Naive thymus-derived CD4-positive, alpha-beta T cell (primary cell): ENCODE data around the gene TAOK2. TPM values are rescaled to one million over a fixed set of nuclear protein-coding genes. Genes with fewer than 3 reads are reported as not detected.

Experiments
- ATAC-seq: fragments of 150-1000 bp; cut with Tn5 transposase; 2 replicates; pipeline ENCODE4 v1.10.0; 2021; ENCODE audit warnings: mild to moderate bottlenecking, moderate library complexity
- CTCF ChIA-PET: fragments of 350-600 bp; sonication (Branson Sonifier 250); formaldehyde crosslinking; loops from one replicate; lab custom pipeline; 2021; ENCODE audit warnings: antibody characterized with exemption; lab: Charles Lee
- POLR2A ChIA-PET: fragments of 350-600 bp; sonication (Branson Sonifier 250); formaldehyde crosslinking; loops from one replicate; lab custom pipeline; 2021; ENCODE audit warnings: antibody characterized with exemption, inconsistent platforms; lab: Charles Lee
- DNase-seq, 9 donors: peaks; one replicate each; pipeline versions ENCODE4 v3.0.0 to v3.0.0-alpha.2; 2020 to 2022; ENCODE audit warnings: mixed read lengths in 1 of 9
- H3K27ac ChIP-seq: one replicate; pipeline ENCODE4 v1.7.0; 2013; ENCODE audit warnings: mild to moderate bottlenecking, low read depth, low read length, moderate library complexity
- H3K27me3 ChIP-seq, 2 donors: one replicate each; pipeline ENCODE4 v1.7.0; 2013; ENCODE audit warnings: low read length in 2 of 2, mild to moderate bottlenecking in 2 of 2, moderate library complexity in 2 of 2; ENCODE audit not compliant: control insufficient read depth in 2 of 2, insufficient read depth in 2 of 2
- H3K36me3 ChIP-seq, 3 experiments: 1 replicate in 2 of 3; 2 replicates in 1 of 3; pipeline ENCODE4 v1.7.0; 2013; ENCODE audit warnings: low read length in 3 of 3, mild to moderate bottlenecking in 3 of 3, moderate library complexity in 1 of 3; ENCODE audit not compliant: insufficient read depth in 3 of 3, control insufficient read depth in 2 of 3
- H3K4me1 ChIP-seq, 2 donors: one replicate each; pipeline ENCODE4 v1.7.0; 2013; ENCODE audit warnings: low read length in 2 of 2, mild to moderate bottlenecking in 2 of 2, moderate library complexity in 1 of 2; ENCODE audit not compliant: control insufficient read depth in 2 of 2, insufficient read depth in 2 of 2
- H3K4me3 ChIP-seq: 2 replicates; pipeline ENCODE4 v1.7.0; 2013; ENCODE audit warnings: mild to moderate bottlenecking, low read length
- H3K9me3 ChIP-seq, 3 experiments: 1 replicate in 2 of 3; 2 replicates in 1 of 3; pipeline ENCODE4 v1.7.0; 2013; ENCODE audit warnings: low read length in 3 of 3; ENCODE audit not compliant: control insufficient read depth in 2 of 3
- H3K27ac Mint-ChIP-seq, 9 donors: one replicate each; pipeline ENCODE4 v1.8.0; 2020 to 2022; ENCODE audit warnings: mixed read lengths in 9 of 9, mild to moderate bottlenecking in 8 of 9, moderate library complexity in 5 of 9, inconsistent platforms in 2 of 9
- H3K27me3 Mint-ChIP-seq, 5 donors: one replicate each; pipeline ENCODE4 v1.8.0; 2021 to 2022; ENCODE audit warnings: mixed read lengths in 5 of 5, mild to moderate bottlenecking in 1 of 5
- H3K36me3 Mint-ChIP-seq, 5 donors: one replicate each; pipeline ENCODE4 v1.8.0; 2020 to 2022; ENCODE audit warnings: mixed read lengths in 5 of 5, mild to moderate bottlenecking in 3 of 5, inconsistent platforms in 1 of 5
- H3K4me1 Mint-ChIP-seq, 7 donors: one replicate each; pipeline ENCODE4 v1.8.0; 2020 to 2022; ENCODE audit warnings: mixed read lengths in 7 of 7, mild to moderate bottlenecking in 3 of 7, inconsistent platforms in 1 of 7
- H3K4me3 Mint-ChIP-seq, 10 donors: one replicate each; pipeline ENCODE4 v1.8.0; 2020 to 2022; ENCODE audit warnings: mild to moderate bottlenecking in 10 of 10, mixed read lengths in 10 of 10, moderate library complexity in 6 of 10, inconsistent platforms in 2 of 10
- H3K9me3 Mint-ChIP-seq, 11 donors: one replicate each; pipeline ENCODE4 v1.8.0; 2020 to 2022; ENCODE audit warnings: mixed read lengths in 11 of 11, mild to moderate bottlenecking in 4 of 11, inconsistent platforms in 1 of 11, moderate library complexity in 1 of 11
- intact Hi-C, 2 donors: fragments of 100-400 bp; cut with micrococcal nuclease; formaldehyde crosslinking; loops; one replicate each; pipeline ENCODE4 v1.15.1; 2023
- polyA plus RNA-seq, 2 donors: library from polyadenylated mRNA; unstranded; fragments of 300-500 nt; fragmentation: Illumina TruSeq; gene quantifications; one replicate each; pipeline ENCODE4 v1.2.3, GENCODE V29; 2021
- total RNA-seq, 6 experiments: library from RNA in 5 of 6; stranded (reverse) in 5 of 6; gene quantifications; 1 replicate in 5 of 6; 2 replicates in 1 of 6; pipeline ENCODE4 v1.2.3 and lab custom pipeline; 2021 to 2026

TAOK2 gene
- total and polyA plus RNA-seq, 7 experiments from 2014 or later = 2.9 to 48.5 (median 27.2) TPM

DNA sequence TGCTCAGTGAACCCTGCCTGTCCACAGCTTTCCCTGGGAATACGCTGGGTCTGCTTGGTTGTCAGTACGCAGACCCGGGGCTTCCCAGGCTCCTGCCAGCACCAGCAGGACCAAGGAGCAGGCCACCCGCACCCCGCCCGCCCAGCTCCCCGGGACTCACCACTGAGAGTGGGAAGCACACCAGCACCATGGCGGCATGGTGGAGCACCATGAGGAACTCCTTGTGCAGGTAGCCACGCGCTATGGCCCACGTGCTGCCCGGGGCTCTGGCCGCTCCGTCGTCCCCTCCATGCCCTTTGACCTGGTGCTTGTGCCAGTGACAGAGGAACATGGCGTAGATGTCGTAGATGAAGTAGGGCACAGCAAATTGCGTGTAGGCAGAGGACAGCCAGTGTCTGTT lies 52.8 kb downstream of the TAOK2 start:
- ChIA-PET CTCF (interaction anchor here (0.6 kb wide), 1 partner anchor 785 kb away, joined by 3 read pairs; no protein-coding TSS in a partner anchor), POLR2A (no interaction called here)
- Histone ChIP-seq H3K36me3 (no peaks in the 10 kb centered on the region), H3K4me1 (peaks cover 3 to 4% of the 10 kb centered on the region in 2 donors), H3K4me3 (no peak overlapping the region), H3K27me3 (peaks cover 4 to 10% of the 10 kb centered on the region in 2 donors), H3K27ac (no peak overlapping the region), H3K9me3 (no peaks in the 10 kb centered on the region)
- peaks cover 0 to 11% (median 6%) of the 10 kb centered on the region in 7 donors for H3K4me1 Mint-ChIP-seq
- H3K27ac Mint-ChIP-seq = no peak overlapping the region
- no peaks in the 10 kb centered on the region for H3K36me3 Mint-ChIP-seq
- DNase-seq (no peak), ATAC-seq (no peak)
- H3K4me3 Mint-ChIP-seq = no peak overlapping the region
- intact Hi-C loops = no loop called here
- peaks cover 31 to 46% (median 32%) of the 10 kb centered on the region in 5 donors for H3K27me3 Mint-ChIP-seq
- H3K9me3 Mint-ChIP-seq = no peaks in the 10 kb centered on the region

DNA sequence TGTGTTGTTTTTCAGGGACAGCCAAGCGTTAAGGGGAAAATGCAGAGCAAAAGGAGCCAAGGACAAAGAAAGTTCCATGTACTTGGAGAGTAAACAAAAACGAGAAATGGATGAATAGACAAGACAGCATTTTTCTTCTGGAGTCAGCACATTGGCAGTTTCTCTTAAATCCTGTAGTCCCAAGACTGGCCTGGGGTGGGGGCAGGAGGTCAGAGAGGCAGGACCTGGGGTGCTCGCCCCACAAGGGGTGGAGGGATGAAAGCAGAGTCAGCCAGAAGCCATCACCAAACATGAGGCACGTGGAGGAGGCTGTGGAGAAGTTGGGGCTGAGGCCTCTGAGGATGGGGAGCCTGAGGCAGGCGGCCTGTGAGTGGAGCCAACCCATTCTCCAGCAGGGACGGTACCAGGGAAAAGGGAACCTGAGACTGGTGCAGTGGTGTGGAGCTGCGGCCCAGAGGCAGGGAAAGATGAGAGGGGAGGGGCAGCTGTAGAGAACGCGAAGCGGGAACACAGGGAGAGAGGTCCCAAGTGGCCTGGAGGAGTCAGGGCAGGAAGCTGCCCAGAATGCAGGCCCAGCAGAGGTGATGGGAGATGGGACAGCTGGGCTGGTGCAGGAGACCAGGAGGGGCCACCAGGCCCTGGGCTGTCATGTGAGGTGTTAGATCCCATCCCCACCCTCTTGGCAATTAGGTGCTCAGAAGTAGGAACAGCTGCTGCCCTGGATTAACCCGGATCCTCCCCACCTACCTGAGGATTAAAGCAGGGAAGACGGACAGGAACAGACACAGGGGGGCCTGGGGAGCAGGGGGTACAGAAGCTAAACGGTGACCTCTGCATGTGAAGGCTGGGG lies 54.1 kb downstream of the TAOK2 start:
- intact Hi-C loops = no loop called here
- H3K27ac ChIP-seq = no peak overlapping the region
- Mint-ChIP-seq H3K36me3 (no peaks in the 10 kb centered on the region), H3K9me3 (peaks cover 0 to 3% (median 0%) of the 10 kb centered on the region in 11 donors), H3K27ac (no peak overlapping the region), H3K4me1 (peaks cover 4 to 15% (median 9%) of the 10 kb centered on the region in 7 donors), H3K4me3 (no peak overlapping the region), H3K27me3 (peaks cover 38 to 54% (median 43%) of the 10 kb centered on the region in 5 donors)
- H3K4me1 ChIP-seq = no peaks in the 10 kb centered on the region
- H3K4me3 ChIP-seq = no peak overlapping the region
- H3K27me3 ChIP-seq = peaks cover 11 to 13% of the 10 kb centered on the region in 2 donors
- ChIA-PET POLR2A (no interaction called here), CTCF (no interaction called here)
- H3K36me3 ChIP-seq = no peaks in the 10 kb centered on the region
- no peak for ATAC-seq
- no peak for DNase-seq
- no peaks in the 10 kb centered on the region for H3K9me3 ChIP-seq

DNA sequence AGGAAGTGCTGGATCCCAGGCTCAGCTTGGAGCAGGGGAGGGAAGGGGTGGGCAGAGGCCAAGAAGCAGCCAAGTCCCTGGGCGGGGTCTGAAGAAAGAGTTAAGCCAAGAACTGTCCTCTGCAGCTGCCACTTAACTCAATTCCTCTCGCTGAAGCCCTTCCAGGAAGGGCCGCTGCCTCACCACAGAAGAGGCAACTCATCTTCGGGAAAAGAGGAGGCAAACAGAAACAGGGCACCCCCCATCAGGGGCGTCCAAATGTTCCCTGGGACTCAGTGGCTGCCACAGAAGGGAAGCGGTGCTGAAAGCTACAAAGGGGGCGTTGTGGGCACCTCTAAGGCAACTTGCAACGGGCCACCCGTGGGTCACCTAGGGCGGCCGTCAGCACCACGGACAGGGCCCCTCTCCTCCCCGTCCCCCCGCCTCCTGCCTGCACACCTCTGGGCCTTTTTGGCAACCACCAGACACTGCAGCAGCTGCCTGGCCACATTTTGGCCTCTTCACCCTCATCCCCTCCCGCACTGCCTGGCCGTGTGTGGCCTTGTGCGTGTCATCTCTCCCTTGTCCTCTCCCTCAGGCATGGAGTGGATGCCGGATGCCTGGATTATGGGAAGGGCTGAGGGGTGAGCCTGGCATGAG lies 54.9 kb downstream of the TAOK2 start:
- Mint-ChIP-seq H3K27me3 (peaks cover 38 to 55% (median 43%) of the 10 kb centered on the region in 5 donors), H3K4me3 (no peak overlapping the region), H3K9me3 (peaks cover 0 to 3% (median 0%) of the 10 kb centered on the region in 11 donors), H3K27ac (no peak overlapping the region), H3K4me1 (peaks cover 4 to 15% (median 9%) of the 10 kb centered on the region in 7 donors), H3K36me3 (no peaks in the 10 kb centered on the region)
- peaks cover 11 to 13% of the 10 kb centered on the region in 2 donors for H3K27me3 ChIP-seq
- DNase-seq (no peak), ATAC-seq (no peak)
- CTCF ChIA-PET = interaction anchor here (0.5 kb wide), 1 partner anchor 306 kb away, joined by 4 read pairs; no protein-coding TSS in a partner anchor
- H3K9me3 ChIP-seq = no peaks in the 10 kb centered on the region
- no peaks in the 10 kb centered on the region for H3K36me3 ChIP-seq
- no peak overlapping the region for H3K27ac ChIP-seq
- H3K4me3 ChIP-seq = no peak overlapping the region
- H3K4me1 ChIP-seq = no peaks in the 10 kb centered on the region
- POLR2A ChIA-PET = no interaction called here
- intact Hi-C loops = no loop called here

DNA sequence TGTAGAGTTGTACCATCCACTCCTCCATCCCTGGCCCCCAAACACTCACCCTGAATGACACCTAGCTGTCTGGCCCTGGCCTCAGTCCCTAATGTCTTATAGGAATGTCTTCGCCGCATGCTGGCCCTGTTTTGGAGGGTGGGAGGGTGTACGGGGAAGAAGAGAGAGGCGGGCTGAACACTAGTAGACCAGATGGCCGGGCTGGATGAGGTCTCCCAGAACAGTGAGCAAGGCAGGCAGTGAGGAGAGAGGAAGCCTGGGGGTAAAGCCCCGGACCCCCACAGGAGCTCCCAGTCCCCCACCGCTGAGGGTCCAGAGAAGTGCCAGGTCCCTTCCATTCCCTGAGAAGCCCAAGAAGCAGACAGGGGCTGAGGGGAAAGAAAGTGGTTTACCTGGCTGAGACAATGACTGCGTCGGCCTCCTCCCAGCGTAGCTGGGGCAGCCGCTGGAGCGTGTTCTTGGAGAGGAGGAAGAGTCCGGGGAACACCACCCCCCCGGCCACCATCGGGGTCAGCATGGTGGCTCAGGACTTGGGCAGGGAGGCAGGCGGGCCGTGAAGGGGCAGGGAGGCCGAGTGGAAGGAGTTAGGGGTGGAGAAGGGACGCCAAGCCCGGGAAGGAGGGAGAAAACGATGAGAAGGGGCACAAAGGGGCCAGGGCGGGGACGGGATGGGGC lies 56.5 kb downstream of the TAOK2 start:
- ATAC-seq (no peak), DNase-seq (no peak)
- Histone ChIP-seq H3K27ac (no peak overlapping the region), H3K36me3 (no peaks in the 10 kb centered on the region), H3K27me3 (peaks cover 11 to 13% of the 10 kb centered on the region in 2 donors), H3K4me1 (no peaks in the 10 kb centered on the region), H3K9me3 (no peaks in the 10 kb centered on the region), H3K4me3 (no peak overlapping the region)
- Mint-ChIP-seq H3K36me3 (no peaks in the 10 kb centered on the region), H3K27me3 (peaks cover 38 to 61% (median 43%) of the 10 kb centered on the region in 5 donors), H3K9me3 (peaks cover 0 to 3% (median 0%) of the 10 kb centered on the region in 11 donors), H3K4me3 (peak overlapping the region in 6 of 10 donors; percentile 30 to 75 (median 57)), H3K4me1 (peaks cover 4 to 15% (median 9%) of the 10 kb centered on the region in 7 donors), H3K27ac (peak overlapping the region in 1 of 9 donors; percentile 52)
- ChIA-PET POLR2A (interaction anchor here (0.7 to 0.8 kb wide), 2 partner anchors 36 to 538 kb away, joined by 3 read pairs; partner anchors contain the start of gene ALDOA), CTCF (interaction anchor here (0.6 to 0.7 kb wide), 2 partner anchors 210 to 331 kb away, joined by 3 read pairs; no protein-coding TSS in a partner anchor)
- intact Hi-C loops = loop anchor here in 1 of 2 donors (10.0 kb wide), 1 partner anchor 105 kb away; the partner anchor contains the start of gene KCTD13

DNA sequence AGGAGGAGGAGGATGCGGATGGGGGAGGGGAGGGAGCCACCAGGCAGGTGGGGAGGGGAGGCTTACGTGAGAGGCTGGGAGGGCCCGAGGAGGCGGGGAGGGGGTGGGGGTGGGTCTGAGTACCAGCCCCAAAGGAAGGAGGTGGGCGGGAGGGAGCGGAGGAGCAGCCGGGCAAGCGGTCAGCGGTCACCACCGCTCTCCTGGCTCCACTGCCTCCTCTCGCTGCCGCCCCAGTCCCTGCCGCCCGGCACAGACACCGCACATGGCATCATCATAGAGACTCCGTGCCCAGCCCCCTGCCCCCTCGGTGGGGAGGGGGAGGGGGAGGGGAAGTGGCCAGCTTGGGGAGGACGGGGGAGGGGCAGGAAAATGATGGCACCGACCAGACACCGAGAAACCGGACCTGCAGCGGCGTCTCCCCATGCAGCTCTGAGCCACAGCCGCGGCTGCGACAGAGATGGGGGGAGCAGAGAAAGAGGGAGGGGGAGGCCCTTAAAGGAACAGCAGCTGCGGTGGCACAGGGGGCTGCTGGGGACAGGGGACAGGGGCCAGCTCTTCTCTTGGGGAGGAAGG lies 57.3 kb downstream of the TAOK2 start, which contains the start of gene TLCD3B:
TSS of gene TLCD3B (minus strand) at position 431 of the 573 bp plus-strand sequence. CDS start 744 bp downstream, outside the sequence.
- H3K27ac ChIP-seq = no peak within 1 kb of the TSS
- H3K4me3 ChIP-seq = no peak within 1 kb of the TSS
- Mint-ChIP-seq H3K4me1 (peaks cover 4 to 20% (median 9%) of the 10 kb centered on the region in 7 donors), H3K36me3 (no peaks in the 10 kb centered on the region), H3K4me3 (peak within 1 kb of the TSS in 8 of 10 donors; percentile 38 to 75 (median 56)), H3K9me3 (peaks cover 0 to 3% (median 0%) of the 10 kb centered on the region in 11 donors), H3K27me3 (peaks cover 38 to 64% (median 43%) of the 10 kb centered on the region in 5 donors), H3K27ac (peak within 1 kb of the TSS in 2 of 9 donors; percentile 46 to 52)
- no peaks in the 10 kb centered on the region for H3K36me3 ChIP-seq
- intact Hi-C loops = loop anchor here in 1 of 2 donors (10.0 kb wide), 1 partner anchor 106 kb away; the partner anchor contains the start of gene KCTD13
- H3K27me3 ChIP-seq = peaks cover 11 to 13% of the 10 kb centered on the region in 2 donors
- ATAC-seq = no peak
- CTCF ChIA-PET = interaction anchor here (0.7 to 1.9 kb wide), 4 partner anchors 10 to 330 kb away, joined by 3 to 5 read pairs (median 4); no protein-coding TSS in a partner anchor
- H3K4me1 ChIP-seq = no peaks in the 10 kb centered on the region
- POLR2A ChIA-PET = interaction anchor here (0.8 kb wide), 1 partner anchor 35 kb away, joined by 3 read pairs; the partner anchor contains the start of gene ALDOA
- DNase-seq = no peak
- no peaks in the 10 kb centered on the region for H3K9me3 ChIP-seq
